Measurements from ENCODE around the gene FRY.
"Not testable (repeated sequence)": the region's sequence is repeated elsewhere in the genome, so short reads cannot be mapped to it uniquely, and the experiment has no call there.

The FRY gene
- long read RNA-seq, donor 1, partial matches to known transcripts: 18 of 19 reads
- long read RNA-seq, donor 1, other reads (novel, unspliced or antisense): 0 of 19 reads
- long read RNA-seq, donor 2: 0 reads
- long read RNA-seq, donor 3, partial matches to known transcripts: 0 of 1 reads
- long read RNA-seq, donor 3, other reads (novel, unspliced or antisense): 0 of 1 reads
- long read RNA-seq, donor 4: 0 reads
- long read RNA-seq, donor 5: 0 reads
- long read RNA-seq, donor 6, partial matches to known transcripts: 0 of 4 reads
- long read RNA-seq, donor 6, other reads (novel, unspliced or antisense): 0 of 4 reads
- long read RNA-seq, donor 7, partial matches to known transcripts: 0 of 1 reads
- long read RNA-seq, donor 7, other reads (novel, unspliced or antisense): 0 of 1 reads
- long read RNA-seq, donor 8: 0 reads

DNA sequence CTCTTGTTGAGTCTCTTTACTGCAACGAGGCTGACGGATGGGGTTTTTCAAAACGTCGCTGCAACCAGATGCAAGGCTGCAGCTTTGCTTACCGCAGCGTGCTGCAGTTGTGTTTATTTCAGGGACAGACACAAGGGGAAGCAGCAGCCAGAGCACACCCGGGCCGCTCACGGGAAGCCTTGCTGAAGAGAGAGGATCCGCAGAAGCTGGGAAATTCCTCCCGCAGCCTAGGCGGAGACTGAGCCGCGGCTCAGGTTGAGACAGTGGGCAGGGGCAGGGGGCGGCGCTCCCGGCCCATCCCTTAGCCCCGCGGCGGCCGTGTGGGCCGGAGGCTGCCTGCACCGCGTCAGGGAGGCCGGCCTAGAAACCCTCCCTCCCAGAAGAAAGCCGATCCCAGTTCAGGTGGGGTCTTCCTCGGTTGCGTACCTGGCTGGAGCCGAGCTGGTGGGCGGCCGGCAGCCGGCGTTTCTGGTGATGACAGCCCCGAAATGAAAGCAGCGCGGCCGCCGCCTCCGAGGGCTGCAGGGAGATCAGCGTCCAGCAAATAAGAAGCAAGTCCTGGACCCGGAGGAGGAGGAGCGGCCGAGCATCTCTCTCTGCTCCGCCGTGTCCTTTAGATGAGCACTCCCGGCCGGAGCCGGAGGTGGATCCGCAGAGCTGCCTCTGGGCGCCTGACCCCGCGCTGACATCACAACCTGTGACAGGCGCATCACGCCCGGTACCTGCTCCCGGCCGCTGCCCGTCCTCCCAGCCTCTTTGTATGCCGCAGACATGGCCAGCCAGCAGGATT, at the start of gene FRY:
TSS of gene FRY (plus strand) at position 750 of the 790 bp plus-strand sequence. CDS start at position 772, 22 bp downstream.
- DNase-seq: peak; percentile 92

DNA sequence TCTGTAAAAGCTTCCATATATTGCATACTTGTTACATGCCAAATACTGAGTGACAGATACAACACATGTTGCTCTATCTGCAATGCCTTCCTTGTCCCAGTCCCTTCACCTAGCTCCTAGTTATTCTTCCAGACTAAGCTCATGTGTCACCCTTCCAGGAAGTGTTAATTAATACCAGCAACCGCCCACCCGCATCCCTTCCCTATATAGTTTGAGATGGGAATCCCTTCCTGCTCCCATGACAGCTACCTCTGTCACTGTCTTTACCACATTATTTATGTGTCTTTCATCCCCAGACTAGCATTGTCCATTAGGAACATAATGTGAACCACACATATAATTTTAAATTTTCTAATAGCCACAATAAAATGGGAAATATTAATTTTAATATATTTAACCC, 49.5 kb upstream of the FRY start:
- DNase-seq: no peak

DNA sequence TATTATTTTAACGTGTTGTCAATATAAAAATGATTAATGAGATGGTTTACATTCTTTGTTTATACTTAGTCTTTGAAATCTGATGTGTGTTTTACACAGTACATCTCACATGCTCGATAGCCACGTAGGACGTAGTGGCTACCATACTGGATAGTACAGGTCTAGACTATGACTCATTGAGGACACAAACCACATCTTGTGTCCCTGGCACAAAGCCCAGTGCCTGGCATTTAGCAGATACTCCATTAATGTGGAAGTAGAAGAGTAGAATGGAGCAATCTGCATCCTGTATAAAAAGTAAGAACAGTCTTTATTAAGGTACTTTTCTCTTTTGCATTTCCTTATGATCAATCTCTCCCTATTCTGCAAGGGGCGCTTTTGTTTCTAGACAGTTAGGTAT, 49.0 kb upstream of the FRY start:
- no peak for DNase-seq

DNA sequence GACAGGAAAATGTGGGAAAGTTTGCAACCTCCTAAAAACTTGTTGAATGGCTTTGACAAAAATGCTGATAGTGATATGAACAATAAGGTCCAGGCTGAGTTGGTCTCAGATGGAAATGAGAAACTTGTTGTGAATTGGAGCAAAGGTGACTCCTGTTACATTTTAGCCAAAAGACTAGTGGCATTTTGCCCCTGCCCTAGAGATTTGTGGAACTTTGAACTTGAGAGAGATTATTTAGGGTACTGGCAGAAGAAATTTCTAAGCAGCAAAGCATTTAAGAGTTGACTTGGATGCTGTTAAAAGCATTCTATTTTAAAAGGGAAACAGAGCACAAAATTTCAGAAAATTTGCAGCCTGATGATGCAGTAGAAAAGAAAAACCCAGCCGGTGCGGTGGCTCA, 47.9 kb upstream of the FRY start:
- DNase-seq: not testable (repeated sequence)

DNA sequence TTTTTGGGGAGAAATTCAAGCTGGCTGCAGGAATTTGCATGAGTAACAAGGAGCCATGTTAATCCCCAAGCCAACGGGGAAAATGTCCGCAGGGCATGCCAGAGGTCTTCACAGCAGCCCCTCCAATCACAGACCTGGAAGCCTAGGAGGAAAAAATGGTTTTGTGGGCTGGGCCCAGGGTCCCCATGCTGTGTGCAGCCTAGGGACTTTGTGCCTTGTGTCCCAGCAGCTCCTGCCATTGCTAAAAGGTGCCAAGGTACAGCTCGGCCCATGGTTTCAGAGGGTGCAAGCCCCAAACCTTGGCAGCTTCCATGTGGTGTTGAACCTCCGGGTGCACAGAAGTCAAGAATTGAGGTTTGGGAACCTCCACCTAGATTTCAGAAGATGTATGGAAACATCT, 47.2 kb upstream of the FRY start:
- DNase-seq: not testable (repeated sequence)

DNA sequence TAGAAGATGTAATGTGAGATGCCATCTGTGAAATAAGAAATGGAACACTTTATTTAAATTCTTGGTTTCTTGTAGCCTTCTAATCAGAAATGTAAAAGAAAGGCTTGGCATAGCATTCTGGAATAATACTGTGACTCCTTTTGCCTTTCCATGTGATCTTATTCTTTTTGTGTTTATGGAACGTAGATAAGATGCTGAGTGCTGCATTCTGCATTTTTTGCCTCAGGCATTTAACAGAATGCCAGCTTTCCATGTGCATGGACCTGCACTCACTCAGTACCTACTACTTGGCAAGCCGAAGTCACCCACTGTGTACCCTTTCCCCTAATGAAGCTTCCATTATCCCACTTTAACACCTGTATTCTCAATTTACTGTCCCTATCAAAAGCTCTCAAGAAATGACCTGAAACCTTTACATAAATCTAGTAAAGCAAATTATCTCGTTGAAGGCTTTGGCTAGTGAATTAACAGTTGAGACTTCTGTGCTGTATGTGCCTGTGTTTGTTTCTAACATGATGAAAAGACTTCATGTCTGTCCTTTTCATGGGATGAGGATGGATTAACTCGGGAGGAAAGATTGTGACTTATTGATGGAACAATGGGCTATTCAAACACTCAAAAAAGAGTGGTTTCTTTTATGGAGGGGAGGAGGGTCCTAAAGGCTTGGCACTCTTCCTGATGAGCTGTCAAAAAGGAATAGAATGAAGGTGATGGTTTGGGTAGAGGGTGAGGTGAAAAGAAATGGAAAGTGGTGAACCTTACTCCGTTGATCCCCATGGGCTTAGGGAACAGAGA, 44.7 kb upstream of the FRY start:
- DNase-seq: no peak

DNA sequence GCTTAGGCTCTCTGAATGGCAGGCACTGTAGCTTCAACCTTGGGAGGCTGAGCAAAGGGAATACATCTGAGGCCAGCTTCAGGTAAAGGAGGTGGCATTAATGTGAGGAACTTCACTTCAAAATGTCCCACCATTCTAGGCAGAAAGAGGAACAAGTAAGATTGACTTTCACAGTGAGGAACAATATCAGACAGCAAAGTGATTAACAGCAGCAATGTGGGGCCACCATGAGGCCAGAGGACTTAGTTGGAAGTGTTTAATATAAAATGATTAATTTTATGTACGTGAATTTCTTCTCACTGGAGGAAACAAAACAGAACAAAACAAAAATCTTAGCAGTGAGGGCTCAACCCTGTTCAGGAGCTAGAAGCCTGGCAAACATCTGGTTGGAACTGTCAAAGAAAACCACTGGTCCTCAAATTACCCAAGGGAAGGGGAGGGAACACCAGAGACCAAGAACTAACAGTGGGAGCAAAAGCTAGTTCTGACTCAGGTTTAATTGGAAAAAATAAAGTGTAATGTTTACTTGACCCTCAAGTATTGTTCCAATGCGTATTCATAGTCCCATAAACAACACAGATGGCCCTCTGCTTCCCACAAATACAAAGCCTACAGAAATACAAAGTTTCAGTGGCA, 43.9 kb upstream of the FRY start:
- DNase-seq: no peak

DNA sequence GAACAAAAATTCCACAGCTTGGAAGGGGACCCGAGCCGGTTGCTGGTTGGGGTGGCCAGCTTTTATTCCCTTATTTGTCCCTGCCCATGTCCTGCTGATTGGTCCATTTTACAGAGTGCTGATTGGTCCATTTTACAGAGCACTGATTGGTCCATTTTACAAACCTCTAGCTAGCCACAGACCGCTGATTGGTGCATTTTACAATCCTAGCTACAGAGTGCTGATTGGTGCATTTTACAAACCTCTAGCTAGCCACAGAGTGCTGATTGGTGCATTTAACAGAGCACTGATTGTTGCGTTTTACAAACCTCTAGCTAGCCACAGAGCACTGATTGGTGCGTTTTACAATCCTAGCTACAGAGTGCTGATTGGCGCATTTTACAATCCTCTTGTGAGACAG, 37.2 kb upstream of the FRY start:
- not testable (repeated sequence) for DNase-seq

DNA sequence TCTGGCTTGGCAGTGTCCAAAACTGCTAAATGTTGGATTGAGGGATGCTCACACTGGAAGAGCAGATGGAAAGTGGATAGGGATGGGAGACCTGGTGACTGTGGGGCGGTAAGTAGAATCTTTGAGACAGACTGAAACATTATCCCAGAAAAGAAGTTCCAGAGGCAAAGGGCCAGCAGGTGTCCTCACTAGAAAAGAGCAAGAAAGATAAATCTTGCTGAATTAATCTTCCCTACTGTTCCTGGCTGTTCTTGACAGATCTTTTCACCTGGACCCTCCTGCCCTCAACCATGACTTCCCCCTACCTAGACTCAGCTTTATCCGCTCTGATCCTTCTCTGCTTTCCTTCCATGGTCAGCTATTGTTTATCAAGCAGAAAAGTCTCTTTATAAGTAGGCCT, 35.0 kb upstream of the FRY start:
- no peak for DNase-seq

DNA sequence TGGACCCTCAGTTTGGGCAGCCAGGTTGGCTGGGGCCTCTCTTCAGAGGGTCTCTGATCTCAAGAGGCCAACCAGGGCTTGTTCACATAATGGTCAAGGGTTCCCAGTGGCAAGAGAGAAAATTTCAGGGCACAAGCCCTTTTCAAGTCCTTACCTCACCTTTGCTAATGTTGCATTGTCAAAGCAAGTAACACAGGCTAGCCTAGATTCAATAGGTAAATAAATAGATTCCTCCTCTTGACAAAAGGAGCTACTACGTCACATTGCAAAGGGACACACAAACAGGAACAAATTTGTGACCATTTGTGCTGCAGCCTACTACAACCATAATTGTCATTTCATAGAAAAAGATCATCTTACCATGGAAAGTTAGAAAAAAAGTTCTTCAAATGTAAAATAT, 33.9 kb upstream of the FRY start:
- no peak for DNase-seq

DNA sequence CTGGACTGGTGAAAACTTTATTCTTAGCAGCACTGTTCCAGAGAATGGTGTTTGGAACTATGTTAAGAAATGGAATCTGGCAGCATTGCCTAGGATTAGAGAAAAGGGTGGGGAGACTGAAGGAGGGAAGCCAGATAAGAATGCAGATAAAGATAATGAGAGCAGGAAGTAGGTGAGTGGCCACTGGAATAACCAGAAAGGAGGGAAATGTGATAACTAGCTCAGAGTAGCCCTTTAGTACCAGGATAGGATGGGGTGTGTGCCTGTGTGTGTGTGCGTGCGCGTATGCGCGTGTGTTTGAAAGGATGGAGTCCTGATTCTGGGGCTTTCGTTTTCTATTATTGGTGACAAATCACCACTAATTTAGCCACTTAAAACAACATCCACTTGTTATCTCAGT, 33.4 kb upstream of the FRY start:
- no peak for DNase-seq

DNA sequence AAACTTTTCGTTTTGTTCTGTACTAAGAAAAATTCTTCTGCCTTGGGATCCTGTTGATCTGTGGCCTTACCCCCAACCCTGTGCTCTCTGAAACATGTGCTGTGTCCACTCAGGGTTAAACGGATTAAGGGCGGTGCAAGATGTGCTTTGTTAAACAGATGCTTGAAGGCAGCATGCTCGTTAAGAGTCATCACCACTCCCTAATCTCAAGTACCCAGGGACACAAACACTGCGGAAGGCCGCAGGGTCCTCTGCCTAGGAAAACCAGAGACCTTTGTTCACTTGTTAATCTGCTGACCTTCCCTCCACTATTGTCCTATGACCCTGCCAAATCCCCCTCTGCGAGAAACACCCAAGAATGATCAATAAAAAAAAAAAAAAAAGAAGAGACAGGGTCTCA, 30.8 kb upstream of the FRY start:
- DNase-seq: not testable (repeated sequence)

DNA sequence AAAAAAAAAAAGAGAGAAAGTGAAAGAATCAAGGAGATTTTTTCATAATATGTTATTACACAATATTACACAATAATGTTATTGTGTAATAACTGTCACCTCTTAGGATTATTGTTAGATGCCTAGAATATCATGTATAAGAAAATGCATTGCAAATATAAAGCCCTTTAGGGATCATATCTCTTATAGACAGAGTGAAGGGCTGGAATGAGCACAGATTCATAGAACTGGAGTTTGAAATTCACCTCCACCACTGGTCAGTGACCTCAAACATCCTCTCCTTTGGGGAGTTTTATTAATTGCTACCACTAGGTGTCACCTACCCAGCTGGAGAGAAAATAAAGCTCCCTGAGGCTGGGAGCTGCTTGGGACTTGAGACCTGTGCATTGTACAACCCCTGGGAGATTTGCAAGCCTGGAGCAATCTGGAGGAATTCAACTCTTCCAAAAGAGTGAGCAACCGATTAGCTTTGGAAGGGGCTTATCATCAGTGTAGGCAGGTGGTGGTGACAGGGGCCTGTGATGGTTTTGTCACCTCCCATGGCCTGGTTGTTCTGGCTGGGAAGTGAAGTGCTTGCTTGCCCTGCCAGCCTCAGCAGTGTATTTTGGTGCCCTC, 30.3 kb upstream of the FRY start:
- DNase-seq: no peak

DNA sequence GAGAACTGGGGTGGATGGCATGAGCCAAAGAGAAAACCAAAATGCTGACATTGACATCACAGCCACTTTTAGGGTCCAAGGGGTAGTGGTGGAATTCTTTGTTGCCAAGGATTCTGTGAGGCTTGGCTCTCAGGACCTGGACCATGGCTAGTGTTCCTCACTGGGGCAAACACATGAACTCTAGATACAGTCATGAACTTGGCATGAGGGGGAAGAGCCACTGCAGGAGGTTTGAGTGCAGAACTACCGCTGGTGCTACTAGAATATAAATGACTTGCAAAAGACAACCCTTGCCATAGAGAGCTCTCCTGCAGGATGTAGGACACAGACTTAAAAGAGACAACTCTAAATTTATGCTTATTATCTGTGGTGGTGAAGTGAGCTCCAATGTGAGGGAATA, 29.8 kb upstream of the FRY start:
- DNase-seq: no peak

DNA sequence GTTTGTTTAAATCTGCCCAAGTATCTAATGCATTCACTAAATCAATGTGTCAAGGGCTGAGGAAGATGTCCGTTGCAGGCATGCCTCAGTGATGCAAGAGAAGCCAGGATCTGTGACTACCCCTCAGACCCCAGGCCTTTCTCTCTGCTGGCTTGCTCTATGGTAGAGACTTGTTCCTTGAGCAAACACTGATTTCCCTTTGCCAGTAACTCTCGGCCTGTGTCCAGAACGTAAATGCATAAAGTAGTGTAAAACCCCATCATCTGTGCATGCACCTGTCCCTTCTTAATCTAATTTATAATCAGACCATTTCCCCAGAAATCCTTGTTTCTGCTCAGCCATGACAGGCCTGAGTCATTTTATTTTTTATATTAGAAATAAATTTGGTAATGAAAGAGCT, 28.7 kb upstream of the FRY start:
- DNase-seq: no peak

DNA sequence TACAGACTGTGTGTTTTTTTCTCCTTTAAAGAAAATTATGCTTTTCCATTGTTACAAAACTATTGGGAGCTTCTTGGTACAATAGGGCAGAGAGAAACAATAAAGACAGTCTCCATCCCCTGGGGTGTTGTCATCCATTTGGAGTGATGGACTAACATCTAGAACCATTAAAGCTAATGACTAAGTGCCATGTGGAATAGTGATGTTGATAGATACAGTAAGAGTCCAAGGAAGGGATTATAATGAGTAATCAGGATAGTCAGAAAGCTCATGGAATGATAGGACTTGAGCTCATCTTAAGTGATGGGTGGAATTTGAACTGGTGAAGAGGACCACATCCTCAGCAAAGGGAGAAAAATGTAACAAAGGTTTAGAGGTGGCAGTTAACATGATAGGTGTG, 24.1 kb upstream of the FRY start:
- DNase-seq: no peak

DNA sequence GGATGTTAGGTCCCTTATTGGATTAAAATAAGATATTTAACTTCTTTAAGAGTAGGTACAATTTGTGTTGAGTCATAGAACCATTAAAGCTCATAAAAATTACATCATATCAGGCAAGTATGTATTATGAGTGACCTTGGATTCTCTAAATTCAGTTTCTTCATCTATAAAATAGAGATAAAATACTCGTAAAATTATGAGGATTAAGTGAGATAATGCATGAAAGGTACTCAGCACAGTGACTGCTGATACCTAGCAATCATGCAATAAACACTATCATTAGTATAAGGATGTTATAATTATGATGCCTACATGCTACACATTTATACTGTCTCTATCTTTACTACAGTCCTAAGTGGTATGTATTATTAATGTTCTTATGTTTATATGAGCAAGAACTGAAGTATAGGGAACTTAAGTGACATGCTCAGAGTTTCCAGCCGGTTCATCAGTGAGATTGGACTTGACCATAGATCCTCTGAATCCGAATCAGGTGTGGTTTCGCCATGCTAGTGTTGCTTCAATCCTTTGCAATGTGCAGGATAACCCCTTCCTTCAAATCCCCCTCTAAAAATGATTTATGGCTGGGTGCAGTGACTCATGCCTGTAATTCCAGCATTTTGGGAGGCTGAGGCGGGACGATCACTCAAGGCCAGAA, 22.9 kb upstream of the FRY start:
- DNase-seq: no peak

DNA sequence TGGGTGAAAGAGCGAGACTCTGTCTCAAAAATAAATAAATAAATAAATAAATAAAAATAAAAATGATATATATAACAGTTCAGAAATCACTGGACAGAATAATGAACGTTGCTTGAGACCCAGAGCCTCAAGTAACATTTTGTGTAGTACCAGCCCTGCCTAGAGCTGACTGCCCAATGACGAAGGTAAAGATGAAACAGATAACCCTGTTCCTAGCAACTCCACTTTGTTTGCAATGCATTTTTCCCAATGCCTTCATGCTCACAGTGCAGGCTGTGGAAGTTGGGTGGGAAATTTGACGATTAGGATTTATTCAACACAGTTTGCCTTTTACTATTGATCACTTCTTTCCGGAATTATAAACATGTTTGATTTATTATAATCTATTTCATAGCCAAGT, 22.2 kb upstream of the FRY start:
- no peak for DNase-seq

DNA sequence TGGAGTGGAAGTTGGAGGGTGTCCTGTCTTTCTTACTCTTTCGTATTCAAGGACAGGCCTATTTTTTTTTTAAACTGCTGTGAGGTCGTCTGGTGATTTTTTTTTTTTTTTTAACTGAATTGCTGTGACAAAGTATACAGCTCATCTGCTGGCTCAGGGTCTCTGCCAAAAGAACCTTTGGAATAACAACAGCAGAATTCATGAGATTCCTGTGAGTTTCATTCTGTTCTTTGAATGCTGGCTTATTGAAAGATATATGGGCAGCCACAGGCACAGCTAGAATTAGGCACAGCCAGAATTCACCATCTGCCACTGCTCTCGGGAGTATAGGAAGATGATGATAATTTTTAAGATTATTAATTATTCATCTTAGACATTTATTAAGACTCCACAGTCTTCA, 21.4 kb upstream of the FRY start:
- DNase-seq: no peak

DNA sequence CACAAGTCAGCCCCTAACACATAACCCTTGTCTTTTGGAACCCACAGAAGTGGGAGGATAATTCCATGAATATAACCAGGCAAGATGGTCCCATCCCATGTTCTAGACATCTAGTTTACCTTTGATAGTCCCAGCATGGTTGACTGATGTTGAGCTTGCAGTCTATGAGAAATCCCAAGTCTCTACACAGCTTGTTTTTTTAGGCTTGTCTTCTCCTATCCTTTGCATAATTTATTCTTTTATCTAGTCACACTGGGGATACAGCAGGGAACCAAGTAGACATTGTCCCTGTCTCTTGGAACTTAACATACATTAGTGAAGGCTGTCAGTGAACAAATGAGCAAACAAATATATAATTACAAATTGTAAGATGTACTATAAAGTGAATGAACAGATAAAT, 19.6 kb upstream of the FRY start:
- no peak for DNase-seq

DNA sequence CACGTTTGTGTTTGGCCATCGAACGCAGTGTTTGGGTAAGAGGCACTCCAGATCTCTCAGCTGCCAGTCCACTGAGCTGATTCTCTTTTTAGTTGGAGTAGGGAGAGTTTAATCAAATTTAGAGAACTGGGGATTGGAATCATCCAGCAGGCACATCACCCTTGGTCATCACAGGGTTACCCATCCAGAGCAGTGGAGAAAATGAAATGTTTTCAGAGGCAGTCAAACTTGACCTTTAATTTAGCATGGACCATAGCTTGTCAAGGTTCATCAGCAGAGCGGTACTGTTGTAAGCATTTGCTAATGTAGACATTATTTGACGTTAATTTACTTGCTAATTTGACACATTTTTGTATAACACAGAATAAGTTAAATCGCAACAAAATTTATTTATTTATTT, 18.4 kb upstream of the FRY start:
- DNase-seq: no peak

DNA sequence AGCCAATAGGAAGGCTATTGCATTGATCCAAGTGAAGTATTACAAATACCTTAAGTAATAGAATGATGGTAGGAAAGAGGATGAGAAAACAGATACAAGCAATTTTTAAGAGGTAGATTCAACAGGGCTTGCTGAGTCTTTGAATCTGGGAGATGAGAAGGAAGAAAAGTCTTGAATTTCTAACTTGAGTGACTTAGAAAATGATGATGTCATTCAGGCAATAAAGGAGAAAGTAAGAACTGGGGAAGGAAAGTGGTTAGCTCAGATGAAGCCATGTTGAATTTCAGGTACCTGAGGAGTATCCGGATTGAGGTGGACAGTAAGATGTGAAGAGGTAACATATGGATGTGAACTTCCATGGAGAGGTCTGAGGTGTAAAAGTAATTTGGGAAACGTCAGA, 15.5 kb upstream of the FRY start:
- no peak for DNase-seq
